Ishikawa (cell line): ENCODE results near the gene EGFR.

Experiments used
- CEBPB ChIP-seq: IDR thresholded peaks from 2 replicates; pipeline ENCODE4 v1.6.1; 2012
- CREB1 ChIP-seq: IDR thresholded peaks from 2 replicates; pipeline ENCODE4 v1.6.1; 2012; ENCODE audit warnings: low read depth
- EP300 ChIP-seq: IDR thresholded peaks from 2 replicates; pipeline ENCODE4 v1.6.1; 2012; ENCODE audit warnings: borderline replicate concordance
- RAD21 ChIP-seq: IDR thresholded peaks from 2 replicates; pipeline ENCODE4 v1.6.1; 2012; ENCODE audit warnings: low read depth
- TAF1 ChIP-seq: IDR thresholded peaks from 2 replicates; pipeline ENCODE4 v1.6.1; 2012; ENCODE audit warnings: low read depth, mild to moderate bottlenecking
- TCF12 ChIP-seq: IDR thresholded peaks from 2 replicates; pipeline ENCODE4 v1.6.1; 2012; ENCODE audit warnings: low read depth
- TEAD4 ChIP-seq: IDR thresholded peaks from 2 replicates; pipeline ENCODE4 v1.6.1; 2012
- YY1 ChIP-seq: IDR thresholded peaks from 2 replicates; pipeline ENCODE4 v1.6.1; 2012; ENCODE audit warnings: low read depth
- TF ChIP-seq, protein P1 (sequence below): IDR thresholded peaks from 2 replicates; pipeline ENCODE4 v1.6.1; 2012
- TF ChIP-seq, protein P2 (sequence below): IDR thresholded peaks from 2 replicates; pipeline ENCODE4 v1.6.1; 2012; ENCODE audit warnings: low read depth, mild to moderate bottlenecking

DNA sequence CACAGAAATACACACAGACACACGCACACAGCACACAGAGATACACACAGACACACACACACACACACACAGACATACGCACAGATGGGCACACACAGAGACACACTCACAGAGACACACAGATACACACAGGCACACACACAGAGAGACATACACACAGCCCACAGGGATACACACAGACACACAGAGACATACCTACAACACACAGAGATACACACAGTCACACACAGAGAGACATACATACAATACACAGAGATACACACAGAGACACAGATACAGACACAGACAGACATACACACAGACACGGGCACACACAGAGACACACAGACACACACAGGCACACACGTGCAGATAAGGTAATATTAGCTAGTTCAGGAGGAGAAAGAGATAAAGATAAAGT lies 76.9 kb downstream of the EGFR start:
- TF ChIP-seq, protein P1, sequence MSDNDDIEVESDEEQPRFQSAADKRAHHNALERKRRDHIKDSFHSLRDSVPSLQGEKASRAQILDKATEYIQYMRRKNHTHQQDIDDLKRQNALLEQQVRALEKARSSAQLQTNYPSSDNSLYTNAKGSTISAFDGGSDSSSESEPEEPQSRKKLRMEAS = no peak
- TF ChIP-seq EP300 (no peak), TAF1 (no peak), TEAD4 (no peak), YY1 (no peak), CREB1 (no peak), CEBPB (no peak), RAD21 (no peak), TCF12 (no peak)
- TF ChIP-seq, protein P2, sequence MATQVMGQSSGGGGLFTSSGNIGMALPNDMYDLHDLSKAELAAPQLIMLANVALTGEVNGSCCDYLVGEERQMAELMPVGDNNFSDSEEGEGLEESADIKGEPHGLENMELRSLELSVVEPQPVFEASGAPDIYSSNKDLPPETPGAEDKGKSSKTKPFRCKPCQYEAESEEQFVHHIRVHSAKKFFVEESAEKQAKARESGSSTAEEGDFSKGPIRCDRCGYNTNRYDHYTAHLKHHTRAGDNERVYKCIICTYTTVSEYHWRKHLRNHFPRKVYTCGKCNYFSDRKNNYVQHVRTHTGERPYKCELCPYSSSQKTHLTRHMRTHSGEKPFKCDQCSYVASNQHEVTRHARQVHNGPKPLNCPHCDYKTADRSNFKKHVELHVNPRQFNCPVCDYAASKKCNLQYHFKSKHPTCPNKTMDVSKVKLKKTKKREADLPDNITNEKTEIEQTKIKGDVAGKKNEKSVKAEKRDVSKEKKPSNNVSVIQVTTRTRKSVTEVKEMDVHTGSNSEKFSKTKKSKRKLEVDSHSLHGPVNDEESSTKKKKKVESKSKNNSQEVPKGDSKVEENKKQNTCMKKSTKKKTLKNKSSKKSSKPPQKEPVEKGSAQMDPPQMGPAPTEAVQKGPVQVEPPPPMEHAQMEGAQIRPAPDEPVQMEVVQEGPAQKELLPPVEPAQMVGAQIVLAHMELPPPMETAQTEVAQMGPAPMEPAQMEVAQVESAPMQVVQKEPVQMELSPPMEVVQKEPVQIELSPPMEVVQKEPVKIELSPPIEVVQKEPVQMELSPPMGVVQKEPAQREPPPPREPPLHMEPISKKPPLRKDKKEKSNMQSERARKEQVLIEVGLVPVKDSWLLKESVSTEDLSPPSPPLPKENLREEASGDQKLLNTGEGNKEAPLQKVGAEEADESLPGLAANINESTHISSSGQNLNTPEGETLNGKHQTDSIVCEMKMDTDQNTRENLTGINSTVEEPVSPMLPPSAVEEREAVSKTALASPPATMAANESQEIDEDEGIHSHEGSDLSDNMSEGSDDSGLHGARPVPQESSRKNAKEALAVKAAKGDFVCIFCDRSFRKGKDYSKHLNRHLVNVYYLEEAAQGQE = no peak
